T follicular helper cell (primary cell): ENCODE results near the gene SCAMP4.
A peak's percentile ranks its signal among the peaks of the same experiment; 100 is the strongest.

Source experiments
- DNase-seq: peaks from one replicate; pipeline ENCODE4 v3.0.0-alpha.2; 2020; ENCODE audit warnings: low read depth
- total RNA-seq, 2 experiments: gene quantifications; one replicate each; lab custom pipeline; 2026; lab: John Stamatoyannopoulos, UW

Gene SCAMP4
- total RNA-seq = 16.1 to 30.4 reads per million in 2 experiments

GRCh38 chr19:1905110-1905862 lies at the start of gene SCAMP4, which contains the start of gene ADAT3:
Gene SCAMP4 (plus strand): TSS chr19:1905399. CDS start chr19:1915020, 9,621 bp downstream.
Gene ADAT3 (plus strand): TSS chr19:1905399. CDS start chr19:1912048, 6,649 bp downstream.
- peak; percentile 96 for DNase-seq

- DNase-seq = no peak
These were observed 49.4 kb upstream of the SCAMP4 start for GRCh38 chr19:1855828-1856255.

GRCh38 chr19:1856345-1856697 lies 48.9 kb upstream of the SCAMP4 start:
- no peak for DNase-seq

GRCh38 chr19:1856698-1857603 lies 48.2 kb upstream of the SCAMP4 start:
- no peak for DNase-seq

- DNase-seq = no peak
These were observed 47.4 kb upstream of the SCAMP4 start for GRCh38 chr19:1857648-1858326.

- DNase-seq = no peak
These were observed 46.7 kb upstream of the SCAMP4 start for GRCh38 chr19:1858412-1859081.

GRCh38 chr19:1859331-1859781 lies 45.8 kb upstream of the SCAMP4 start:
- no peak for DNase-seq

GRCh38 chr19:1860042-1860775 lies 45.0 kb upstream of the SCAMP4 start:
- DNase-seq = peak; percentile 68

GRCh38 chr19:1860821-1861598 lies 44.2 kb upstream of the SCAMP4 start:
- no peak for DNase-seq

GRCh38 chr19:1861599-1862031 lies 43.6 kb upstream of the SCAMP4 start:
- no peak for DNase-seq

GRCh38 chr19:1862068-1862423 lies 43.2 kb upstream of the SCAMP4 start:
- no peak for DNase-seq

- DNase-seq = peak; percentile 58
These were observed 42.5 kb upstream of the SCAMP4 start for GRCh38 chr19:1862424-1863327.

- no peak for DNase-seq
These were observed 41.9 kb upstream of the SCAMP4 start, which contains the start of gene KLF16 for GRCh38 chr19:1863328-1863637. Gene KLF16 (minus strand): TSS chr19:1863579. CDS start chr19:1863497, 82 bp downstream.

GRCh38 chr19:1863638-1864479 lies 41.3 kb upstream of the SCAMP4 start:
- peak; percentile 89 for DNase-seq

GRCh38 chr19:1864480-1865171 lies 40.6 kb upstream of the SCAMP4 start:
- no peak for DNase-seq

- DNase-seq = no peak
These were observed 39.8 kb upstream of the SCAMP4 start for GRCh38 chr19:1865172-1866010.
